GM12892 (cell line): ENCODE measurements around the gene SEPTIN8.

Source experiments
- POLR2A ChIP-seq: IDR thresholded peaks from 2 replicates; pipeline ENCODE4 v1.6.1; 2011; ENCODE audit warnings: low read depth, low read length, control low read depth
- POLR2AphosphoS5 ChIP-seq: IDR thresholded peaks from 2 replicates; pipeline ENCODE4 v1.6.1; 2011; ENCODE audit warnings: low read depth, low read length, control low read depth
- TAF1 ChIP-seq: IDR thresholded peaks from 2 replicates; pipeline ENCODE4 v1.6.1; 2011; ENCODE audit warnings: low read depth, mild to moderate bottlenecking, control low read depth, low read length, borderline replicate concordance

DNA sequence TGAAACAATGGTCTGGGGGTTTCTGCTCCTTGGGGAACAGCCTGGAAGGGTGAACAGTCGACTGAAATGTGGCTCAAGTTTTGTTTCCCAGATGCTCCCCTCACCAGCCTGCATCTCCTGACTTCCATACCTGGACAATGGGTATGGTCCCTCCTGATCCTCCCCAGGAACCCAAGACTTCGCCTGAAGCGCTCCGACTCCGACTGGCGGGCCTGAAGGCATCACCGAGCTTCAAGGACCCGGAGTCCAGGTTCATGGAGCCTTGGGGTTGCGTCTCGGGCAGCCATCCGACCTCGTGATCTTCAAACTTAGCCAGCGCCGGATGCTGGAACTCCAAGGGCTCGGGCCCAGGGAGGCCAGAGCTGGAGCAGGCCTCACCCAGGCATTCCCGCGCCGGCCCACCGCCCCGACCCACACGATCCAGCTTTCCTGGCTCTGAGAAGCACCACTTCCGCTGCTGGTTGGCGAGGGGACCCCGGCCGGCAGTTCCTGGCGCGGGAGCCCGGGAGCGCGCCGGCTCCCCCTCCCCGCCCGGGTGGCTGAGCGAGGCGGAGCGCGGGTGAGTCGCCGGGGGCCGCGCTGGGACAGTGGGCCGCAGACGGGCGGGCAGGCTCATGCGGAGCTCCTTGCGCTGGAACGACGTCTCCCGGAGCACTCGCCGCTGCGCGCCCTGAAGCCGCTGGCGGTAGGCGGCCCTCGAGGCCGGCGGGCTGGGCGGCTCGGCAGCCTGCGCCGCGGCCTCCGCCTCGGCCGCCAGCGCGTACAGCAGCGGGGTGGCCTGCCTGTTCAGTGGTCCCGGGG lies 48.2 kb upstream of the SEPTIN8 start:
- TF ChIP-seq POLR2A (no peak), POLR2AphosphoS5 (no peak), TAF1 (no peak)
